IMR-90 (cell line): ENCODE data around the gene ACTC1.

Experiments used
- BHLHE40 ChIP-seq: fragments of 150-350 bp; IDR thresholded peaks from 2 replicates; pipeline ENCODE4 v1.6.1; 2016; ENCODE audit warnings: mild to moderate bottlenecking, low read depth, low read length
- CEBPB ChIP-seq: IDR thresholded peaks from 2 replicates; pipeline ENCODE4 v1.6.1; 2012; ENCODE audit warnings: low read depth, low read length, improper control_type of control experiment
- MAZ ChIP-seq: IDR thresholded peaks from 2 replicates; pipeline ENCODE4 v1.6.1; 2012; ENCODE audit warnings: low read depth, mild to moderate bottlenecking, low read length, improper control_type of control experiment, moderate library complexity, borderline replicate concordance
- MXI1 ChIP-seq: IDR thresholded peaks from 2 replicates; pipeline ENCODE4 v1.6.1; 2012; ENCODE audit warnings: low read depth, mild to moderate bottlenecking, low read length, moderate library complexity, borderline replicate concordance
- NFE2L2 ChIP-seq: fragments of 150-350 bp; IDR thresholded peaks from 2 replicates; pipeline ENCODE4 v1.6.1; 2016; ENCODE audit warnings: low read depth, mild to moderate bottlenecking, low read length
- POLR2A ChIP-seq: IDR thresholded peaks from 2 replicates; pipeline ENCODE4 v1.6.1; 2012; ENCODE audit warnings: mild to moderate bottlenecking, low read depth, low read length
- RAD21 ChIP-seq: IDR thresholded peaks from 2 replicates; pipeline ENCODE4 v1.6.1; 2012; ENCODE audit warnings: low read length, improper control_type of control experiment
- RCOR1 ChIP-seq: IDR thresholded peaks from 2 replicates; pipeline ENCODE4 v1.6.1; 2012; ENCODE audit warnings: mild to moderate bottlenecking, low read length, improper control_type of control experiment; ENCODE audit not compliant: insufficient replicate concordance
- RFX5 ChIP-seq: IDR thresholded peaks from 2 replicates; pipeline ENCODE4 v1.8.0; 2012; ENCODE audit warnings: low read depth, mild to moderate bottlenecking, low read length, moderate library complexity
- SMC3 ChIP-seq: fragments of 150-350 bp; IDR thresholded peaks from 2 replicates; pipeline ENCODE4 v1.6.1; 2016; ENCODE audit warnings: low read depth, mild to moderate bottlenecking, antibody characterized with exemption, low read length, moderate library complexity
- TF ChIP-seq, protein P1 (sequence below): conservative IDR thresholded peaks from 2 replicates; pipeline ENCODE4 v1.5.1; 2012; ENCODE audit warnings: mild to moderate bottlenecking, low read depth, low read length, improper control_type of control experiment
- TF ChIP-seq, protein P2 (sequence below): fragments of 150-350 bp; IDR thresholded peaks from 2 replicates; pipeline ENCODE4 v1.6.1; 2017; ENCODE audit warnings: mild to moderate bottlenecking, antibody characterized with exemption, low read length, low read depth
- TF ChIP-seq, protein P3 (sequence below): fragments of 150-350 bp; IDR thresholded peaks from 2 replicates; pipeline ENCODE4 v1.6.1; 2016; ENCODE audit warnings: low read depth, mild to moderate bottlenecking, low read length, moderate library complexity, borderline replicate concordance

DNA sequence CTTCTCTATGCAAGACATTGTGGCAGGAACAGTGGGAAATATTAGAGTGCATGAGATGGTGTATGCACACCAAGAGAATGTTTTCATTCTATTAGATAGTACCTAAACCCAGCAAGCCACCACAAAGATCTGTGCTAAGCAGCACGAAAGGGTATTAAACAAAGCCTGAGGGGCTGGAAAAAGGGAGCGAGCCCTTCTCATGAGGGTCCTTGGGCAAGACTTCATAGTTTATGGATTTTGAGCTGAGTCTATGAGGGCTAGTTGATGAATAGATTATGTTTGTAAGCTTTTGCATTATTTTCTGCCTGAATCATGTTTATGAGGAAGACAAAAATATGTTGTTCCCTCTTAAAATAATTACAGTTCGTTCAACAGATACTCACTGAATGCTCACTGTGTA is 9.4 kb upstream of the ACTC1 start:
- no peak for TF ChIP-seq POLR2A
- TF ChIP-seq, protein P1, sequence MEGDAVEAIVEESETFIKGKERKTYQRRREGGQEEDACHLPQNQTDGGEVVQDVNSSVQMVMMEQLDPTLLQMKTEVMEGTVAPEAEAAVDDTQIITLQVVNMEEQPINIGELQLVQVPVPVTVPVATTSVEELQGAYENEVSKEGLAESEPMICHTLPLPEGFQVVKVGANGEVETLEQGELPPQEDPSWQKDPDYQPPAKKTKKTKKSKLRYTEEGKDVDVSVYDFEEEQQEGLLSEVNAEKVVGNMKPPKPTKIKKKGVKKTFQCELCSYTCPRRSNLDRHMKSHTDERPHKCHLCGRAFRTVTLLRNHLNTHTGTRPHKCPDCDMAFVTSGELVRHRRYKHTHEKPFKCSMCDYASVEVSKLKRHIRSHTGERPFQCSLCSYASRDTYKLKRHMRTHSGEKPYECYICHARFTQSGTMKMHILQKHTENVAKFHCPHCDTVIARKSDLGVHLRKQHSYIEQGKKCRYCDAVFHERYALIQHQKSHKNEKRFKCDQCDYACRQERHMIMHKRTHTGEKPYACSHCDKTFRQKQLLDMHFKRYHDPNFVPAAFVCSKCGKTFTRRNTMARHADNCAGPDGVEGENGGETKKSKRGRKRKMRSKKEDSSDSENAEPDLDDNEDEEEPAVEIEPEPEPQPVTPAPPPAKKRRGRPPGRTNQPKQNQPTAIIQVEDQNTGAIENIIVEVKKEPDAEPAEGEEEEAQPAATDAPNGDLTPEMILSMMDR, result no peak
- TF ChIP-seq SMC3, result no peak
- no peak for TF ChIP-seq CEBPB
- no peak for TF ChIP-seq RFX5
- no peak for TF ChIP-seq RAD21
- TF ChIP-seq RCOR1, result no peak
- no peak for TF ChIP-seq BHLHE40
- TF ChIP-seq, protein P2, sequence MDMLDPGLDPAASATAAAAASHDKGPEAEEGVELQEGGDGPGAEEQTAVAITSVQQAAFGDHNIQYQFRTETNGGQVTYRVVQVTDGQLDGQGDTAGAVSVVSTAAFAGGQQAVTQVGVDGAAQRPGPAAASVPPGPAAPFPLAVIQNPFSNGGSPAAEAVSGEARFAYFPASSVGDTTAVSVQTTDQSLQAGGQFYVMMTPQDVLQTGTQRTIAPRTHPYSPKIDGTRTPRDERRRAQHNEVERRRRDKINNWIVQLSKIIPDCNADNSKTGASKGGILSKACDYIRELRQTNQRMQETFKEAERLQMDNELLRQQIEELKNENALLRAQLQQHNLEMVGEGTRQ, result no peak
- TF ChIP-seq MAZ, result no peak
- TF ChIP-seq MXI1, result no peak
- no peak for TF ChIP-seq NFE2L2
- TF ChIP-seq, protein P3, sequence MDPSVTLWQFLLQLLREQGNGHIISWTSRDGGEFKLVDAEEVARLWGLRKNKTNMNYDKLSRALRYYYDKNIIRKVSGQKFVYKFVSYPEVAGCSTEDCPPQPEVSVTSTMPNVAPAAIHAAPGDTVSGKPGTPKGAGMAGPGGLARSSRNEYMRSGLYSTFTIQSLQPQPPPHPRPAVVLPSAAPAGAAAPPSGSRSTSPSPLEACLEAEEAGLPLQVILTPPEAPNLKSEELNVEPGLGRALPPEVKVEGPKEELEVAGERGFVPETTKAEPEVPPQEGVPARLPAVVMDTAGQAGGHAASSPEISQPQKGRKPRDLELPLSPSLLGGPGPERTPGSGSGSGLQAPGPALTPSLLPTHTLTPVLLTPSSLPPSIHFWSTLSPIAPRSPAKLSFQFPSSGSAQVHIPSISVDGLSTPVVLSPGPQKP, result no peak
